B cell (primary cell): ENCODE measurements around the gene CERS6.

Experiments
- CTCF ChIP-seq: fragments of 200-600 bp; IDR thresholded peaks from one replicate; pipeline ENCODE4 v1.8.0; 2022; ENCODE audit warnings: antibody characterized with exemption, mild to moderate bottlenecking
- EZH2 ChIP-seq: IDR thresholded peaks from 2 replicates; pipeline ENCODE4 v1.6.1; 2012; ENCODE audit warnings: borderline replicate concordance, low read depth, mild to moderate bottlenecking, moderate library complexity, low read length; ENCODE audit not compliant: insufficient read depth, poor library complexity, severe bottlenecking

- TF ChIP-seq CTCF = no peak
- no peak for TF ChIP-seq EZH2
Measured at GRCh38 chr2:168589236-168590211, 133.5 kb downstream of the CERS6 start.
